ENCODE data around the gene IL4. TPM values are rescaled to one million over a fixed set of nuclear protein-coding genes. Genes with fewer than 3 reads are reported as not detected.

IL4 gene
- total RNA-seq, 1 donor from 2014 or later: not detected

DNA sequence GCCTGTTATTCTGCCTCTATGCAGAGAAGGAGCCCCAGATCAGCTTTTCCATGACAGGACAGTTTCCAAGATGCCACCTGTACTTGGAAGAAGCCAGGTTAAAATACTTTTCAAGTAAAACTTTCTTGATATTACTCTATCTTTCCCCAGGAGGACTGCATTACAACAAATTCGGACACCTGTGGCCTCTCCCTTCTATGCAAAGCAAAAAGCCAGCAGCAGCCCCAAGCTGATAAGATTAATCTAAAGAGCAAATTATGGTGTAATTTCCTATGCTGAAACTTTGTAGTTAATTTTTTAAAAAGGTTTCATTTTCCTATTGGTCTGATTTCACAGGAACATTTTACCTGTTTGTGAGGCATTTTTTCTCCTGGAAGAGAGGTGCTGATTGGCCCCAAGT, 301 bp upstream of the IL4 start:
- TF ChIP-seq, protein P1, sequence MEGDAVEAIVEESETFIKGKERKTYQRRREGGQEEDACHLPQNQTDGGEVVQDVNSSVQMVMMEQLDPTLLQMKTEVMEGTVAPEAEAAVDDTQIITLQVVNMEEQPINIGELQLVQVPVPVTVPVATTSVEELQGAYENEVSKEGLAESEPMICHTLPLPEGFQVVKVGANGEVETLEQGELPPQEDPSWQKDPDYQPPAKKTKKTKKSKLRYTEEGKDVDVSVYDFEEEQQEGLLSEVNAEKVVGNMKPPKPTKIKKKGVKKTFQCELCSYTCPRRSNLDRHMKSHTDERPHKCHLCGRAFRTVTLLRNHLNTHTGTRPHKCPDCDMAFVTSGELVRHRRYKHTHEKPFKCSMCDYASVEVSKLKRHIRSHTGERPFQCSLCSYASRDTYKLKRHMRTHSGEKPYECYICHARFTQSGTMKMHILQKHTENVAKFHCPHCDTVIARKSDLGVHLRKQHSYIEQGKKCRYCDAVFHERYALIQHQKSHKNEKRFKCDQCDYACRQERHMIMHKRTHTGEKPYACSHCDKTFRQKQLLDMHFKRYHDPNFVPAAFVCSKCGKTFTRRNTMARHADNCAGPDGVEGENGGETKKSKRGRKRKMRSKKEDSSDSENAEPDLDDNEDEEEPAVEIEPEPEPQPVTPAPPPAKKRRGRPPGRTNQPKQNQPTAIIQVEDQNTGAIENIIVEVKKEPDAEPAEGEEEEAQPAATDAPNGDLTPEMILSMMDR (IDR thresholded peaks at IDR 0.05; ENCODE audit: unreplicated experiment): no peak
- Mint-ChIP-seq H3K4me3 (no peak overlapping the region), H3K36me3 (no peaks in the 10 kb centered on the region), H3K4me1 (peaks cover 7% of the 10 kb centered on the region), H3K27ac (no peak overlapping the region), H3K9me3 (no peaks in the 10 kb centered on the region), H3K27me3 (ENCODE audit: low read depth) (no peaks in the 10 kb centered on the region)
- no peak for DNase-seq (ENCODE audit: low spot score in 2 of 2, unreplicated experiment in 2 of 2)

DNA sequence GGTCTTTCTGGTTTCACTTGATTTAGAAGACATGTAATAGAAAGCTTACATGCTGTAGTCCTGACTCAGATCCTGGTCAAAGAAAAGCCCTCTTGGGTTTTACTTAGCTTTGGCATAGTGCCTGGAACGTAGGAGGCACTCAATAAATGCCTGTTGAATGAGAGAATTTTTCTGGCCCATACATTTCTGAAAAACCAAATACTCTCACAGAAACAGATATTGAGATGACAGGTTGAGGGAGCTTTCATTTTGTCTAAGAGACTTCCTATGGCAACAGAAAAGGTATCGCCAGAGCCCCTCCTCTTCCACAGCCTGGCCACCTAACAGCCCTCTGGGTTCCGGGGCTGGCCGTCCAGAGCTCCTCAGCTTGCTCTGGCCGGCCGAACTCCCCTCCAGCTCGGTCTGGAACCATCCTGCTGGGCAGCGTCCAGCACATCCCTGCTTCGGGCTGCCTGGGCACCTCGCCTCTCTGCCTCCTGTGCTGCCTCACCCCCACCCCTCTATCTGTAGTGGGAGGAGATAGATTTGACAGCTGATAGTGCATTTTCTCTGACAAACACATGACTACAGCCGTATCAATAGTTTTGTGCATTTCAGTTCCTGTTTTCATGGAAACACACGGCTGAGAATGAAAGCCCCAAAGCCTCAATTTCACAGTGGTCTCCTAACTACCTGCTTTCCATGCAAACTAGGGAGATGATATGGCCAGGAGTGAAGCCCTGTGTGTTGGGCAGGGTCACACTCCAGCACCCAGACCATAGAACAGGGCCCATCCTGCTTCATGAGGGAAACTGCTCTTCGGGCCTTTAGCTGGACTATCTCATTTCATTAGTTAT, 1.1 kb downstream of the IL4 start:
- Mint-ChIP-seq H3K4me1 (peaks cover 7% of the 10 kb centered on the region), H3K27me3 (ENCODE audit: low read depth) (no peaks in the 10 kb centered on the region), H3K9me3 (no peaks in the 10 kb centered on the region), H3K4me3 (no peak overlapping the region), H3K27ac (peak overlapping the region; percentile 72), H3K36me3 (no peaks in the 10 kb centered on the region)
- DNase-seq (ENCODE audit: low spot score in 2 of 2, unreplicated experiment in 2 of 2): no peak
- TF ChIP-seq, protein P1 (IDR thresholded peaks at IDR 0.05; ENCODE audit: unreplicated experiment): no peak

DNA sequence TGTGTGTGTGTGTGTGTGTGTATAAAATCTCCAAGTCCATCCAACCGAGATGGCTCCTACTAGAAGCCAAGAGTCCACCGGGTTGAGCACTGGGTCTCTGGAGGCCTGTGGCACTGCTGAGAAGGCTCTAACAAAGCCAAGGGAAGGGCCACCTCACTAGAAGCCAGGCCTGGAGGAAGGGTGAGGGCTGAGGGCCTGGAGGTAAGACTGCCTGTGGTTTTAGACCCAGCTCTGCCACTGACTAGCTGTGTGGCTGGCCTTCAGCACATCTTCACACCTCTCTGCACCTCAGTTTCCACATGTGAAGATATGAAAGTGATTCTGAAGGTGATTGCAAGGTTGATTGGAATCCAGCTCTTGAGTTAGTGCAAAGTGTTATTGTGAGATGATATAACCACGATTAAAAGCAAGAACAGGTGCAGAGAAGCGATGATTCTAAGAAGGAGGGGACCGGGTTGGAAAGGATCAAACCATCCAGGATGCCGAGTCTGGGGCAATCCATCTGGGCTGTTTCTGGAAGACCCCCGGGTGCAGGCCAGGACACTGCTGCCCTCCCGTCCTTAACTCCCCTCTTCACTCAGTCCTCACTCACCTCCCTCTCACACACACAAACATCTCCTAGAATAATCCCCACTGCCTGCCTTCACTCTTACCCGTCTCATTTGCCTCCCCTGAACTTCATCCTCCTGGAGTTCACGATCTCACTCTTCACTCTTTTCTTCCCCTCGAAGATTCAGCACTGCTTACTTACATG, 2.3 kb downstream of the IL4 start:
- no peaks in the 10 kb centered on the region for H3K27me3 Mint-ChIP-seq (ENCODE audit: low read depth)
- no peaks in the 10 kb centered on the region for H3K36me3 Mint-ChIP-seq
- TF ChIP-seq, protein P1 (IDR thresholded peaks at IDR 0.05; ENCODE audit: unreplicated experiment): no peak
- no peaks in the 10 kb centered on the region for H3K9me3 Mint-ChIP-seq
- H3K4me1 Mint-ChIP-seq: peaks cover 7% of the 10 kb centered on the region
- no peak for DNase-seq (ENCODE audit: low spot score in 2 of 2, unreplicated experiment in 2 of 2)
- H3K27ac Mint-ChIP-seq: no peak overlapping the region
- no peak overlapping the region for H3K4me3 Mint-ChIP-seq

DNA sequence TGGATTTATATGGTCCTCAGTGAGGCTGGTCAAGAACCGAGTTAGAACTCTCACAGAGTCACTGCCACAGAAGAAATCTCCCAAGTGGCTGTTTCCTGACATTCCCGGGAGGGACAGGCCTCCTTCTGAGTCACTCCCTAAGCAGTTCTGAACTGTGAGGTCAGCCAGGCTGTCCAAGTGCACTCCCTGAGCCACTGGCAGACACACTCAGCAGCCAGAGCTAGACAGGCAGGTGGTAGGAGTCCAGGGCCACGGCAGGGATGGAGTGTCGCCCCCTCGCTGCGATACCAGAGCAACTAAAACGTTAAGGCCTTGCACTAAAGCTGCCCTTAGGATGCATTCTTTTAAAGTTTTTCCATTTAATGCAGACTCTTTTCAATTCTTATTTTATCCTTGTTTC, 3.4 kb downstream of the IL4 start:
- Mint-ChIP-seq H3K36me3 (no peaks in the 10 kb centered on the region), H3K4me3 (no peak overlapping the region), H3K9me3 (no peaks in the 10 kb centered on the region), H3K4me1 (peaks cover 7% of the 10 kb centered on the region), H3K27me3 (ENCODE audit: low read depth) (no peaks in the 10 kb centered on the region), H3K27ac (no peak overlapping the region)
- TF ChIP-seq, protein P1 (IDR thresholded peaks at IDR 0.05; ENCODE audit: unreplicated experiment): no peak
- DNase-seq (ENCODE audit: low spot score in 2 of 2, unreplicated experiment in 2 of 2): no peak

DNA sequence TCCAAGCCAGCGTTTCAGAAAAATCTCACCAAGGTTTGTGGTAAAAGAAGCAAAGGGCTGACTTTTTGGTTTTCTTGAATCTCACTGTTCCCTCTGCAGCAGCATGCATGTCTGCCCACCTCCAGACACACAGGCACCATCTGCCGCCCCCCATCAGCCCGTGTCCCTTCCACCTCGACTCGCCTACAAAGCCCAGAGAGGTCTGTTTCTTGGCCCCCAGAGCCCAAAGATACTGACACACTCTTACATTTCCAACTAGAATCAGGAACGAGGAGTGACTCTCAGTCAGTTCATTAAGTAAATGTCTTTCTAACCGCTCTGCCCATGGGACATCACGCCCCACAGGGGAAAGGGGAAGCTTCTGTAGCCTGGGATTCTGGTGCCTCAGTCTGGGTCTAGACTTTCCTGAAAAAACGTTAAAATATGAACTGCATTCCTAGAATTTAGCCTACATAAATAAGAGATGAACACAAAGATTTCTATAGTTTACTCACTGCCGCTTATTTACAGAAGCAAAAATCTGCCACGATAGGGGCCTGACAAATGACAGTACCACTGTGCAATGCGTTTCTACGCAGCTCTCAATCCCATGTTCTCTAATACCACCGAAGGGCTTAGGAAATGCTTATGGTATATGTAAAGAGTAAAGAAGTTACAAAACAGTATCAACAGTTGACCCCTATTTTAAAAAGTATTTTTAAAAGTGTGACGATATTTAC, 4.1 kb downstream of the IL4 start:
- Mint-ChIP-seq H3K4me1 (peaks cover 7% of the 10 kb centered on the region), H3K4me3 (no peak overlapping the region), H3K27me3 (ENCODE audit: low read depth) (no peaks in the 10 kb centered on the region), H3K36me3 (no peaks in the 10 kb centered on the region), H3K27ac (peak overlapping the region; percentile 76), H3K9me3 (no peaks in the 10 kb centered on the region)
- TF ChIP-seq, protein P1 (IDR thresholded peaks at IDR 0.05; ENCODE audit: unreplicated experiment): no peak
- DNase-seq (ENCODE audit: low spot score in 2 of 2, unreplicated experiment in 2 of 2): no peak
